ENCODE data around the gene CNTROB. TPM values are rescaled to one million over a fixed set of nuclear protein-coding genes. Genes with fewer than 3 reads are reported as not detected.

CNTROB gene
- total RNA-seq, 1 experiment from 2014 or later, result 30.1 TPM

DNA sequence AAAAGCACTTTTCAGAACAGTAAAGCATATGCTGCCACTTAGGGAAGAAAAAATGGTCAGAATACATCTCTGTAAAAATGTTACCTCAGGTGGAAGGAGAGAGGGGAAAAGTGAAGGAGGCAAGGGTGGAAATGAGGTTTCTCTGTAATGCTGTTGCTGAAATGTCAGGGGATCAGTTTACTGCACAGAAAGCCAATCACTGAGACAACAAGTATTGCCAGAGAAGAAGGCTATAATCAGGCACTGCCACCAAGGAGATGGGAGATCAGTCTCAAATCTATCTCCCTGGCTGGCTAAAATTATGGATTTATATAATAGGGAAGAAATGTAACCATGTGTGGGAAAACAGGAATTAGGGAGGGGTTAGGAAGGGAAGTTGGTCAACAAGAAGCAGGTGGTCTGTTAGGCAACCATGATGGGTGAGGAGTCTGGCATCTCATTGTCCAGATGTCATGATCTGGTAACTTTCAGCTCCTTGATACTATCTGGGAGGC, 42.7 kb downstream of the CNTROB start:
- Histone ChIP-seq H2BK20ac (ENCODE audit: low read depth, low read length, poor library complexity, severe bottlenecking) (no peak overlapping the region), H3K14ac (ENCODE audit: insufficient read depth, low read length) (no peak overlapping the region), H4K91ac (ENCODE audit: insufficient read length, low read depth, low read length) (no peak overlapping the region), H4K5ac (ENCODE audit: insufficient read length, low read depth, low read length) (no peak overlapping the region), H3K27ac (ENCODE audit: insufficient read length, low read depth, low read length) (no peak overlapping the region), H2BK12ac (ENCODE audit: insufficient read length, low read depth, low read length) (no peak overlapping the region), H3K18ac (ENCODE audit: insufficient read length, low read depth, low read length) (no peak overlapping the region), H3T11ph (ENCODE audit: low read length) (no peak overlapping the region), H3K4ac (ENCODE audit: low read depth, low read length) (no peak overlapping the region), H3K23me2 (ENCODE audit: insufficient read length, low read depth, low read length, poor library complexity, severe bottlenecking) (no peaks in the 10 kb centered on the region), H2BK15ac (ENCODE audit: low read depth, low read length) (no peak overlapping the region), H2AK5ac (ENCODE audit: insufficient read length, low read length) (no peak overlapping the region), H3K27me3 (ENCODE audit: insufficient read depth, low read length) (no peaks in the 10 kb centered on the region), H3K79me1 (ENCODE audit: insufficient read depth, low read depth, low read length, poor library complexity, severe bottlenecking) (no peaks in the 10 kb centered on the region), H2AFZ (ENCODE audit: low read length) (no peak overlapping the region), H2BK5ac (ENCODE audit: insufficient read length, low read length) (no peak overlapping the region), H2BK120ac (ENCODE audit: low read depth, low read length, poor library complexity, severe bottlenecking) (no peak overlapping the region), H4K8ac (replicated peaks; ENCODE audit: insufficient read length, low read depth, low read length) (no peak overlapping the region), H3K9ac (ENCODE audit: extremely low read depth, insufficient read length, low read length) (no peak overlapping the region), H3K4me2 (ENCODE audit: insufficient read depth, insufficient read length, low read length) (no peak overlapping the region), H3K9me3 (ENCODE audit: control insufficient read depth, low read depth, low read length) (no peaks in the 10 kb centered on the region), H3K23ac (ENCODE audit: insufficient read length, low read depth, low read length) (no peak overlapping the region), H4K20me1 (ENCODE audit: control insufficient read depth, insufficient read depth, insufficient read length) (no peaks in the 10 kb centered on the region), H3K4me1 (ENCODE audit: insufficient read depth, low read length) (no peaks in the 10 kb centered on the region), H3K56ac (ENCODE audit: insufficient read length, low read depth, low read length) (no peak overlapping the region), H3K79me2 (ENCODE audit: insufficient read depth, low read length) (no peaks in the 10 kb centered on the region)
- Mint-ChIP-seq H3K27ac (no peak overlapping the region), H3K4me3 (no peak overlapping the region), H3K27me3 (ENCODE audit: low read depth) (peaks cover 15% of the 10 kb centered on the region), H3K4me1 (0 out of 4 replicates have a peak, but pooled peaks cover 0 to 3% of the 10 kb centered on the region in 2 experiments), H3K36me3 (ENCODE audit: insufficient read depth in 1 of 3, low read depth in 3 of 3) (no peaks in the 10 kb centered on the region; a peak in 2 of 7 replicates), H3K9me3 (peaks cover 12 to 16% of the 10 kb centered on the region in 2 experiments)
- TF ChIP-seq CTCF (conservative IDR thresholded peaks at IDR 0.05), result no peak
- DNase-seq, result no peak

Data from H9 (cell line).